HepG2 (cell line): ENCODE results near the gene DLL4. TPM values are rescaled to one million over a fixed set of nuclear protein-coding genes. Genes with fewer than 3 reads are reported as not detected.

Experiments used
- ATF1 ChIP-seq: IDR thresholded peaks from 2 replicates; pipeline ENCODE4 v1.6.1; 2016; ENCODE audit warnings: mild to moderate bottlenecking, control low read depth
- CEBPG ChIP-seq: IDR thresholded peaks from 2 replicates; pipeline ENCODE4 v1.6.1; 2016
- PAX8 ChIP-seq: sonication (generic); formaldehyde crosslinking; IDR thresholded peaks from 2 replicates; pipeline ENCODE4 v1.8.0; 2022; ENCODE audit warnings: mild to moderate bottlenecking, missing genetic modification reagents, borderline replicate concordance
- TP53 ChIP-seq: sonication (generic); formaldehyde crosslinking; conservative IDR thresholded peaks from 2 replicates; pipeline ENCODE4 v1.4.0; 2020; ENCODE audit warnings: missing genetic modification reagents
- ZNF747 ChIP-seq: sonication (generic); formaldehyde crosslinking; IDR thresholded peaks from 2 replicates; pipeline ENCODE4 v1.8.1; 2023; ENCODE audit warnings: missing genetic modification reagents, mild to moderate bottlenecking, borderline replicate concordance
- ZSCAN22 ChIP-seq: sonication (generic); formaldehyde crosslinking; IDR thresholded peaks from 2 replicates; pipeline ENCODE4 v1.4.0; 2020; ENCODE audit warnings: mild to moderate bottlenecking, missing genetic modification reagents
- polyA plus RNA-seq, 8 experiments: library from polyadenylated mRNA; depleted of rRNA in 3 of 8; stranded (reverse) in 7 of 8; unstranded in 1 of 8; fragments of >200 nt; fragmentation: Illumina TruSeq in 4 of 8; extraction: Trizol in 4 of 8; gene quantifications; 2 replicates each; pipeline versions ENCODE4 v1.2.1 to v1.2.3, GENCODE V29; 2011 to 2016; ENCODE audit warnings: low read depth in 4 of 8, missing spikeins in 1 of 8, mixed read lengths in 1 of 8; ENCODE audit not compliant: insufficient read depth in 1 of 8
- total RNA-seq, 5 experiments: library from RNA; depleted of rRNA; stranded (reverse); fragments of >200 nt; fragmentation: Illumina TruSeq; extraction: Trizol; gene quantifications; 2 replicates each; pipeline ENCODE4 v1.2.3, GENCODE V29; 2016; ENCODE audit warnings: low read depth in 1 of 5
- TF ChIP-seq, protein P1 (sequence below): IDR thresholded peaks from 2 replicates; pipeline ENCODE4 v1.6.1; 2016; ENCODE audit warnings: missing compliant biosample characterization, missing genetic modification reagents, borderline replicate concordance
- TF ChIP-seq, protein P2 (sequence below): sonication (generic); formaldehyde crosslinking; IDR thresholded peaks from 2 replicates; pipeline ENCODE4 v1.4.0; 2020; ENCODE audit warnings: missing genetic modification reagents
- TF ChIP-seq, protein P3 (sequence below): sonication (generic); formaldehyde crosslinking; IDR thresholded peaks from one replicate; pipeline ENCODE4 v1.5.1; 2020; ENCODE audit warnings: mild to moderate bottlenecking, missing genetic modification reagents; ENCODE audit errors: not compliant biosample characterization

The DLL4 gene
- total and polyA plus RNA-seq, 2 of the 13 experiments (the other 11 are each of a cell fraction or from before 2014, with no cell fraction given), result 0.20 to 0.25 TPM

DNA sequence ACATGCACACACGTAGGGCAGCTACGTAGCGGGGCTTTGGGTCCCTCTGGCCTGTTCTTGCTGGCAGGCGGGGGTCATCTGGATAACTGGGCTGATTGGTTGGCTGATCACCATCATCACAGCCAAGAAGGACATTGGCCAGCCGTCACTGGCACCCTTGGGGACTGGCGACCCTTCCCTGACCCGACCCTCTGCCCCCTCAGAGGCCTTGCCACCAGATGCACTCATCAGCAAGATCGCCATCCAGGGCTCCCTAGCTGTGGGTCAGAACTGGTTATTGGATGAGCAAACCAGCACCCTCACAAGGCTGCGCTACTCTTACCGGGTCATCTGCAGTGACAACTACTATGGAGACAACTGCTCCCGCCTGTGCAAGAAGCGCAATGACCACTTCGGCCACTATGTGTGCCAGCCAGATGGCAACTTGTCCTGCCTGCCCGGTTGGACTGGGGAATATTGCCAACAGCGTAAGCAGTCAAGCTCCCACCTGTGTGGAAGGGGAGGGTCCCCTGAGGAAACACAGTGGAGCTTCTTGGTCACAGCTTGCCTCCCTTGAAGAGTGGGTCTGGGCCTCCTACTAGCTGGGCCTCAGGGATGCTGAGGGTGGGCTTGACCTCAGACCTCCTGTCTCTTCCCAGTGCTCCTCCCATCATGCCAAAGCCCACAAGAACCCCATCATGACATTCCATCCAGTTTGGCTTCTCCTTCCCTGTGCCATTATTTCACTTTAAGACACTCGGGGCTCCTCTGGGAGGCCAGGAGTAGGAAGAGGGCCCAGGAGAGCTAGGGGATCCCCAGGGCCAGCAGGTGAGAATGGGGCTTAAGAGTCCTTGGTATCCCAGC, 2.4 kb downstream of the DLL4 start (continued):
- TF ChIP-seq ZNF747 (CRISPR knock-in tag) (peak; percentile 51; the same call in 1 of the 2 replicates), CEBPG (CRISPR knock-in tag) (no peak), ATF1 (CRISPR knock-in tag) (no peak), TP53 (CRISPR knock-in tag) (no peak), PAX8 (no peak), ZSCAN22 (CRISPR knock-in tag) (peak; percentile 90)
- TF ChIP-seq, protein P1, sequence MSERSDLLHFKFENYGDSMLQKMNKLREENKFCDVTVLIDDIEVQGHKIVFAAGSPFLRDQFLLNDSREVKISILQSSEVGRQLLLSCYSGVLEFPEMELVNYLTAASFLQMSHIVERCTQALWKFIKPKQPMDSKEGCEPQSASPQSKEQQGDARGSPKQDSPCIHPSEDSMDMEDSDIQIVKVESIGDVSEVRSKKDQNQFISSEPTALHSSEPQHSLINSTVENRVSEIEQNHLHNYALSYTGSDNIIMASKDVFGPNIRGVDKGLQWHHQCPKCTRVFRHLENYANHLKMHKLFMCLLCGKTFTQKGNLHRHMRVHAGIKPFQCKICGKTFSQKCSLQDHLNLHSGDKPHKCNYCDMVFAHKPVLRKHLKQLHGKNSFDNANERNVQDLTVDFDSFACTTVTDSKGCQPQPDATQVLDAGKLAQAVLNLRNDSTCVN, result no peak
- TF ChIP-seq, protein P2, sequence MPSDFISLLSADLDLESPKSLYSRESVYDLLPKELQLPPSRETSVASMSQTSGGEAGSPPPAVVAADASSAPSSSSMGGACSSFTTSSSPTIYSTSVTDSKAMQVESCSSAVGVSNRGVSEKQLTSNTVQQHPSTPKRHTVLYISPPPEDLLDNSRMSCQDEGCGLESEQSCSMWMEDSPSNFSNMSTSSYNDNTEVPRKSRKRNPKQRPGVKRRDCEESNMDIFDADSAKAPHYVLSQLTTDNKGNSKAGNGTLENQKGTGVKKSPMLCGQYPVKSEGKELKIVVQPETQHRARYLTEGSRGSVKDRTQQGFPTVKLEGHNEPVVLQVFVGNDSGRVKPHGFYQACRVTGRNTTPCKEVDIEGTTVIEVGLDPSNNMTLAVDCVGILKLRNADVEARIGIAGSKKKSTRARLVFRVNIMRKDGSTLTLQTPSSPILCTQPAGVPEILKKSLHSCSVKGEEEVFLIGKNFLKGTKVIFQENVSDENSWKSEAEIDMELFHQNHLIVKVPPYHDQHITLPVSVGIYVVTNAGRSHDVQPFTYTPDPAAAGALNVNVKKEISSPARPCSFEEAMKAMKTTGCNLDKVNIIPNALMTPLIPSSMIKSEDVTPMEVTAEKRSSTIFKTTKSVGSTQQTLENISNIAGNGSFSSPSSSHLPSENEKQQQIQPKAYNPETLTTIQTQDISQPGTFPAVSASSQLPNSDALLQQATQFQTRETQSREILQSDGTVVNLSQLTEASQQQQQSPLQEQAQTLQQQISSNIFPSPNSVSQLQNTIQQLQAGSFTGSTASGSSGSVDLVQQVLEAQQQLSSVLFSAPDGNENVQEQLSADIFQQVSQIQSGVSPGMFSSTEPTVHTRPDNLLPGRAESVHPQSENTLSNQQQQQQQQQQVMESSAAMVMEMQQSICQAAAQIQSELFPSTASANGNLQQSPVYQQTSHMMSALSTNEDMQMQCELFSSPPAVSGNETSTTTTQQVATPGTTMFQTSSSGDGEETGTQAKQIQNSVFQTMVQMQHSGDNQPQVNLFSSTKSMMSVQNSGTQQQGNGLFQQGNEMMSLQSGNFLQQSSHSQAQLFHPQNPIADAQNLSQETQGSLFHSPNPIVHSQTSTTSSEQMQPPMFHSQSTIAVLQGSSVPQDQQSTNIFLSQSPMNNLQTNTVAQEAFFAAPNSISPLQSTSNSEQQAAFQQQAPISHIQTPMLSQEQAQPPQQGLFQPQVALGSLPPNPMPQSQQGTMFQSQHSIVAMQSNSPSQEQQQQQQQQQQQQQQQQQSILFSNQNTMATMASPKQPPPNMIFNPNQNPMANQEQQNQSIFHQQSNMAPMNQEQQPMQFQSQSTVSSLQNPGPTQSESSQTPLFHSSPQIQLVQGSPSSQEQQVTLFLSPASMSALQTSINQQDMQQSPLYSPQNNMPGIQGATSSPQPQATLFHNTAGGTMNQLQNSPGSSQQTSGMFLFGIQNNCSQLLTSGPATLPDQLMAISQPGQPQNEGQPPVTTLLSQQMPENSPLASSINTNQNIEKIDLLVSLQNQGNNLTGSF (CRISPR knock-in tag), result no peak
- TF ChIP-seq, protein P3, sequence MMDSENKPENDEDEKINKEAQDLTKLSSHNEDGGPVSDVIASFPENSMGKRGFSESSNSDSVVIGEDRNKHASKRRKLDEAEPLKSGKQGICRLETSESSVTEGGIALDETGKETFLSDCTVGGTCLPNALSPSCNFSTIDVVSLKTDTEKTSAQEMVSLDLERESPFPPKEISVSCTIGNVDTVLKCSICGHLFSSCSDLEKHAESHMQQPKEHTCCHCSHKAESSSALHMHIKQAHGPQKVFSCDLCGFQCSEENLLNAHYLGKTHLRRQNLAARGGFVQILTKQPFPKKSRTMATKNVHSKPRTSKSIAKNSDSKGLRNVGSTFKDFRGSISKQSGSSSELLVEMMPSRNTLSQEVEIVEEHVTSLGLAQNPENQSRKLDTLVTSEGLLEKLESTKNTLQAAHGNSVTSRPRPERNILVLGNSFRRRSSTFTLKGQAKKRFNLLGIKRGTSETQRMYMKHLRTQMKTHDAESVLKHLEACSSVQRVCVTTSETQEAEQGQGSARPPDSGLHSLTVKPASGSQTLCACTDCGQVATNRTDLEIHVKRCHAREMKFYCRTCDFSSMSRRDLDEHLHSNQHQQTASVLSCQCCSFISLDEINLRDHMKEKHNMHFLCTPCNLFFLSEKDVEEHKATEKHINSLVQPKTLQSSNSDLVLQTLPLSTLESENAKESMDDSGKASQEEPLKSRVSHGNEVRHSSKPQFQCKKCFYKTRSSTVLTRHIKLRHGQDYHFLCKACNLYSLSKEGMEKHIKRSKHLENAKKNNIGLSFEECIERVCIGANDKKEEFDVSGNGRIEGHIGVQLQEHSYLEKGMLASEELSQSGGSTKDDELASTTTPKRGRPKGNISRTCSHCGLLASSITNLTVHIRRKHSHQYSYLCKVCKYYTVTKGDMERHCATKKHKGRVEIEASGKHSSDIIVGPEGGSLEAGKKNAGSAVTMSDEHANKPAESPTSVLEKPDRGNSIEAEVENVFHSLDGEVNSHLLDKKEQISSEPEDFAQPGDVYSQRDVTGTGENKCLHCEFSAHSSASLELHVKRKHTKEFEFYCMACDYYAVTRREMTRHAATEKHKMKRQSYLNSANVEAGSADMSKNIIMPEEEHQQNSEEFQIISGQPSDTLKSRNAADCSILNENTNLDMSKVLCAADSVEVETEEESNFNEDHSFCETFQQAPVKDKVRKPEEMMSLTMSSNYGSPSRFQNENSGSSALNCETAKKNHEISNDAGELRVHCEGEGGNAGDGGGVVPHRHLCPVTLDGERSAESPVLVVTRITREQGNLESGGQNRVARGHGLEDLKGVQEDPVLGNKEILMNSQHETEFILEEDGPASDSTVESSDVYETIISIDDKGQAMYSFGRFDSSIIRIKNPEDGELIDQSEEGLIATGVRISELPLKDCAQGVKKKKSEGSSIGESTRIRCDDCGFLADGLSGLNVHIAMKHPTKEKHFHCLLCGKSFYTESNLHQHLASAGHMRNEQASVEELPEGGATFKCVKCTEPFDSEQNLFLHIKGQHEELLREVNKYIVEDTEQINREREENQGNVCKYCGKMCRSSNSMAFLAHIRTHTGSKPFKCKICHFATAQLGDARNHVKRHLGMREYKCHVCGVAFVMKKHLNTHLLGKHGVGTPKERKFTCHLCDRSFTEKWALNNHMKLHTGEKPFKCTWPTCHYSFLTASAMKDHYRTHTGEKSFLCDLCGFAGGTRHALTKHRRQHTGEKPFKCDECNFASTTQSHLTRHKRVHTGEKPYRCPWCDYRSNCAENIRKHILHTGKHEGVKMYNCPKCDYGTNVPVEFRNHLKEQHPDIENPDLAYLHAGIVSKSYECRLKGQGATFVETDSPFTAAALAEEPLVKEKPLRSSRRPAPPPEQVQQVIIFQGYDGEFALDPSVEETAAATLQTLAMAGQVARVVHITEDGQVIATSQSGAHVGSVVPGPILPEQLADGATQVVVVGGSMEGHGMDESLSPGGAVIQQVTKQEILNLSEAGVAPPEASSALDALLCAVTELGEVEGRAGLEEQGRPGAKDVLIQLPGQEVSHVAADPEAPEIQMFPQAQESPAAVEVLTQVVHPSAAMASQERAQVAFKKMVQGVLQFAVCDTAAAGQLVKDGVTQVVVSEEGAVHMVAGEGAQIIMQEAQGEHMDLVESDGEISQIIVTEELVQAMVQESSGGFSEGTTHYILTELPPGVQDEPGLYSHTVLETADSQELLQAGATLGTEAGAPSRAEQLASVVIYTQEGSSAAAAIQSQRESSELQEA (CRISPR knock-in tag), result peak; percentile 24
